Hematopoietic multipotent progenitor cell treated with erythropoietin and hydrocortisone succinate and interleukin-3 and kit ligand, for 4 days (in vitro differentiated cells): Measurements from ENCODE around the gene KRT2.

Experiments used
- DNase-seq: peaks from one replicate; pipeline ENCODE4 v3.0.0-alpha.2; 2015

KRT2 gene

DNA sequence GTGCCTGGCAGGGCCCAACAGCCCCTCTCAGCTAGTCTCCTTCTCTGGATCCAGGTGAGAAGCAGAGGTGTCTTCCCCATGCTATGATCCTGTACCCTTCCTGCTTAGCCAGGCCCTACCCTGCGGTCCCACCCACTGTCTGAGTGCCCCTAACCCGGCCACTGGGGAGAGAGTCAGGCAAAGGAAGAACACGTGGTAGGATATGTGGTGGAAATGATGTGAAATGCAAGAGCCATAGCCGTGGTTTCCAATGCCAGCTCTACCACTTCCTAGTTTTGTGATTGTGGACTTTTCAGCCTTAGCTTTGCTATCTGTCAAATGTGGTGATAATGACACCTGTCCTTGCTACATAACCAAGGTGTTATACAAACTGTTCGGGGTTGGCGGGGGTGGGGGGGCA lies 15.8 kb downstream of the KRT2 start:
- peak; percentile 55 for DNase-seq

DNA sequence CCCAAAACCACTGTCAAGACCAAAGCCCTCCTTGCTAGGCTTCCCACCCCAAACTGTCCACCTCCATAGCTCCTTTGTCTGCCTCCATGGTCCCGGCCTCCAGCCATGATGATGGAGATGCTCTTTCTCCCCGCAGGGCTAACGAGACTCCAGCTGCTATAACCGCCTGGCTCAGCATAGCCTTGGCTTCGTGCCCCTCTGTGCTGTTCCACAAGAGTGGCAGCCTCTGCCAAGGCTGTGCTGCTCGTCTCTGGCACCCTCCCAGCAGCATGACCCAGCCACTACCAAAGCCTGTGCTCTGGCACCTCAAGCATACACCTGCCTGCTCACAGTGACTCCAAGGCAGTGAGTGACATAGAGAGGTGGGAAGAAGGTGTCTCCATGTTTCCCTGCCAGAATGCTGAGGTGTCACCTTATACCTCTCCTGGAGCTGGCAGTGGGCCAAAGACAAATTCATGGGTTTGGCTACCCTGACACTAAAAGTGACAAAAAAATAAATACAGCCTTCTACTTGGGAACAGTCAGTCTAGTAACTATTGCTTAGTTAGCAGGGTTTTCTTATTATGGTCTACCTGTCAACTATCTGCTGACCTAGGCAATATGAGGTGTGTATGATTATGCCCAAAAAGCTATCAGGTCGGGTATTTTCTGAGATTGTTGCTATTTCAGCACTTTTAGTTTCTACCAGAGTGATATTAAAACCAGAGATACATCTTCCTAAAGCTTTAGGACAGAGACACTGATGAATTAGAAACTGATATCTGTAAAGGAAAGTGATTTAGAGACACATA lies 17.6 kb downstream of the KRT2 start:
- no peak for DNase-seq

DNA sequence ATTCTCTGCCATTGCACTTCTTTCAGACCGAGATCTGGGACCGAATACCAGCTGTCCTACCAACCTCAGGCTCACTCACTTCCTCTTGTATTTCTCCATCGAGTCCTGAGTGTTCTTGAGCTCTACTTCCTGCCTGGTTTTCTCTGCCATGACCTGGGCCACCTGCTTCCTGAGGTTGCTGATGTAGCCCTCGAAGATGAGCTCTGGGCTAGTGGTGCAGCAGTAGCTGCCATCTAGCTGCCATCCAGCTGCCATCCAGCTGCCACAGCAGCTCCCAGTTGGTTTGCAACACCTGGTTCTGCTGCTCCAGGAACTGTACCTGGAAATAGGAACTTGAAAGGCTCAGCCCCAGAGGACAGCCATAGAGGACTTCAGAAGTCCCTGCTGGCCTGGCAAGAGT lies 18.6 kb downstream of the KRT2 start:
- DNase-seq: peak; percentile 77

DNA sequence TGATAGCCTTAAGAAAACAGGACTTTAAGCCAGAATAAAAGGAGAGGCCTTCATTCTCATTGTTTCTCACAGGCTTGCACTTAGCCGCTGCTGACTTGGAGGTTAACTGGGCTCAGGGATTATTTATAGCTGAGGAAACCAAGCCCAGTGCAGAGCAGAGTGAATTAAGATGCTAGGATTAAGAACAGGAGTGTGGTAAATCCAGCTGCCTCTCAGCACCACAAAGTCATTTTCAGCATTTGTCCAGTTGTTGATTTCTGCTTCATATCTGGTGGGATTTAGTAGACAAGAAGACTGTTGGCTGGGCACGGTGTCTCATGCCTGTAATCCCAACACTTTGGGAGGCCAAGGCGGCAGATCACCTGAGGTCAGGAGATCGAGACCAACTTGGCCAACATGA lies 19.4 kb downstream of the KRT2 start:
- DNase-seq: no peak

DNA sequence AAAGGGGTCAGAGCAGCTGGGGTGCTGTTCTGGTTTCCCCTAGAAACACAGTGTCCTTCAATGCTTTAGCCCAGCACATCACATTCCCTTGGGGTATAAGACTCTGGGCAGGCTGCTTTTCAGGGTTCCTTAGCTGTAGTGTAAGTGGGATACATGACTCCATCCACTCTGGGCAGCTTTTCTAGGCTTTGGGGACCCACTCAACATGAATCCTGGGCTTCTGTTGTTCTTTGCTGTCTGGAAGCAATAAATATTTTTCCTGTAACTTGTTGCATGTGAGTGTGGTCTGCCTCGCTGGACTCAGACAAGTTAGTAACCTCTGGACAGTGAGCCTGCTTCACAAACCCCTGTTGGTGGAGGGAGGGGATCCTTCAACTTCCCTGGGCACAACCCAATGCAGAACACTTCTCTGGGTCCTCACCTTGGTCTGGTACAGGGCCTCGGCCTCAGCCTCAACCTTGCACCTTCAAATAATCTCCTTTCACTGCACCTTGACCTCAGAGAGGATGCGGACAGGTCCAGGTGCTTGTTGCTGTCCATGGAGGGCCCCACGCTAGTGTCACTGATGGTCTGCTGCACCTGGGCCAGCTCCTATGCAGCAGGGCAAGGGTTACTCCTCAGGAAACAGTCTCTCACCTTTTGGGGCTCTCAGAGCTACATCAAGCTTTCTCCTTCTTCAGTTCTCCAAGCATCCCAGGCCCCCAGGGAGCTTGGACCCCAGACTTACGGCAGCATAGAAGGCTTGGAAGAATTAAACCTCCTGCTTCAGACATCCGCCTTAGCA lies 20.1 kb downstream of the KRT2 start:
- no peak for DNase-seq

DNA sequence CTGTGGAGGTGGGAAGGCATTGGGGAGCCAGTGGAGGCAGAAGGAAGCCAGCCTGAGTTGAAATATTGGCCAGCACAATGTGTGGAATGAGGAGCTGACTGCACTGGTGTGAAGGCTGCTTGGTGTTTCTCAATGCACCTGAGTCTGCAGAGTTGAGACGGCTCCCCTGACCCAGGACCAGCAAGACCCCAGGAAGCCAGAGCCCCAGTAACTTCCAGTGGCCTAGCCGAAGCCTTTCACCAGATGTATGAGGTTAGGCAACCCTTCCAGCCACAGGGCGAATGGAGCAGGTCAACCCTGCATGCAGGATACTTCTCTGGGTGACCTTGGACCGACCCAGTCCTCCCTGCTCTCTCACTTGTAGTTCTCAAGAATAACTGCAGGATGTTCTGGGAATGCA lies 20.7 kb downstream of the KRT2 start:
- no peak for DNase-seq

DNA sequence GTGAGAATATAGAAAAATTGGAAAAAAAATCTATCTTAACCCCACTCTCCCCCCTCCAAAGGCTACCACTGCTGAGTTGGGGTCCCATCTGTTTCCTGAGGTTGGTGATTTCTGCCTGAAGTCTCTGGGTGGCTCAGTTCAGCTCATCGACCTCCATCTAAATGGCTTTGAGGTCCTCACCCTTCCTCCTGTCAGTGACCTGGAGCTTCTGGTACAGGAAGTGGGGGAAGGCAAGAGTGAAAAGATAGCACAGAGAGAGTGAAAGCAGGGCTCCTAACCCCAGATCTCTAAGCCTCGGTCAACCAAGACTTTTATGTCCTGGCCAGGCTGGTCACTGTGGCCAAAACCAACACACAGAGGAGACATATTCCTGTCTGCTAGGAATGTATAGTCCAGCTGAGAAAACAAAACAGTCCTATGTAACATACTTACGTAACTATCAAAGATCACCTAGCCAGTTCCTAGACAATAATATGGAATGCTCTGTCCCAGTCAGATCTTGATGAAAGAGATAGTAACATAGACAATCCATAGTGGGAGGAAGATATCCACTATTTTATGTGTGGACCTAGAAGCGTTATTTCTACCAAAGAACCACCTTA lies 21.3 kb downstream of the KRT2 start:
- peak; percentile 64 for DNase-seq

DNA sequence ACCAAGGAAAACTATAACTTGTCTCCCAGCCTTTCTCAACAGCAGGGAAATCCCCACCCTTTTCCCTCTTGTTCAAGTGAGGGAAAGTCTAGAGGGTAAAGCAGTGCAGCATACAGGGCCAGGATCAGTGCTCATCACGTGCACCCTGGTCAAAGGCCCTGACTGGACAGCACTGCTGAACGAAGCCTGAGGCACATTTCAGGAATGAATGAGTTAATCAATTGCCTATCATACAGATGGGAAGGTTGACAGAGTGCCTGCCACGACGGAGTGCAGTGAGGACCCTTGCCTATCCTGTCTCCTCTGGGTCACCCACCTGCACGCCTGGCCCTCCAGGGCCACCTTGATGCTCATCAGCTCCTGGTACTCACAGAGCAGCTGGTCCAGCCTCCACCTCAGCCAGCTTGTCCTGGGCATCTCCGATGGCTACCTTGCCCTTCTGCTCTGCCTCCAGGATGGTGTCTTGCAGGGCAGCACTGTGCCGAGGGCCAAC lies 22.0 kb downstream of the KRT2 start:
- no peak for DNase-seq

DNA sequence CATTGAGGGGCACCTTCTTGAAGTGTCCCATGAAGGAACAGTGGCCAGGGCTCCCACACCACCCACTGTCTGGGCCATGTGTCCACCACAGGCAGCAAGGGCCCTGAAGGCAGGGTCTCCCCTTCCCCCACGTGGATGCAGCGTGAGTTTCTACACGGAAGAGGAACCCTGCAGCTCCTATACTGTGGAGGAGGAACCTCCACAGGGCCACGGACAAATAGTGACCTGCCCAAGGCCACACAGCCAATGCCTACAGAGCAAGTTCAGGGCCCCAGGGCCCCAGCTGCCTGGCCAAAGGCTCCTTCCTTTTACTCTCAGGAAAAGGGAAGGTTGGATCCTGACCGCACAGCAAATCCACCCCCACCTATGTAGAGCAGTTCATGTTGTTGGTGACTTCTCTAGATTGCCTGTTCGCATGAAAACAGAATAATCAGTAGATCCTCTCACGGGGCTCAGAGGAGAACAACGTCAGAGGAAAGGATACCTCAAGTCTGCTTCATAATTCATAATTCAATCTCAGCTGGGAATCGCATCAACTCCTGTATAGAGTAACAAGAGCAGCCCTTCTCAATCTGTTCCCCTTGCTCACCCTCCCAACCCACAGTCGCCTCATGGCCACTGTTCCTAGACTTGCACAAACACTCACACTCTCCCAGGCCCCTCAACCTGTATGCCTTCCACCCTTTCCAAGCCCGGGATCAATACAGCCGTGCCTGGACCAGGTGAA lies 22.6 kb downstream of the KRT2 start:
- no peak for DNase-seq

DNA sequence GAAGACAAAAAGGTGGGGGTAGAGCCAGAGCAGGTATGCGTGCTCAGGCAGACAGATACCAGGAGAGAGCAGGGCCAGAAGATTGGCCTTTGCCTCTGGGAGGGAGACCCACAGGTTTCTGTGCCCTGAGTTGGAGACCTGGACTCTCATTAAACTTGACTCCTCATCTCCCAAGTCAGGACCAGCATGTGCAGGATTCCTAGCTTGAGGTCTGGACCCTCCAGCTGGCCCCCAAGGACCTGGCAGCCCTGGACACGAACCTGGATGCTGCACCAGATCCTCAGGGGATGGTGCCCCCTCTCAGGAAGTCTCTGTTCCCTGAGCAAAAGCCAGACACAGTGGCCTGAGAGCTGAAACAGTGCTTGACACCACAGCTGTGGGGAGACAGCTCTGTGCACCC lies 23.2 kb downstream of the KRT2 start:
- no peak for DNase-seq

DNA sequence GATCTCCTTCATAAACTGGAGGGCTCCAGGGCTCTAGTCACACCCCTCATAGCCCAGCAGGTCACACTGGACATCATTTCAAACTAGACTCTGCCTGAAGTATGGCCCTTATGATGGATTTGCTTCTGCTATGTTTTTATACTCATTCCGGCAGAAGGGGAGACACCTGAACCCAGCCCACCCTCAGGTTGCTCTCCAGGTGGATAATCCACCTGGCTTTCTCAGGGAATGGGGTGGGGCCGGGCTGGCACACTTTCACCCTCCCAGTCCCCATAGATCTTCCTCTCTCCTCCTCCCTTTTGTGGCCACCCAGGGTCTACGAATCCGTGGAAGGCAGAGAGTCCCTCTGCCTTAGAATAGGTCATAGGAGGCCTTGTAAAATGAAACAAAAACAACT lies 23.9 kb downstream of the KRT2 start:
- DNase-seq: no peak

DNA sequence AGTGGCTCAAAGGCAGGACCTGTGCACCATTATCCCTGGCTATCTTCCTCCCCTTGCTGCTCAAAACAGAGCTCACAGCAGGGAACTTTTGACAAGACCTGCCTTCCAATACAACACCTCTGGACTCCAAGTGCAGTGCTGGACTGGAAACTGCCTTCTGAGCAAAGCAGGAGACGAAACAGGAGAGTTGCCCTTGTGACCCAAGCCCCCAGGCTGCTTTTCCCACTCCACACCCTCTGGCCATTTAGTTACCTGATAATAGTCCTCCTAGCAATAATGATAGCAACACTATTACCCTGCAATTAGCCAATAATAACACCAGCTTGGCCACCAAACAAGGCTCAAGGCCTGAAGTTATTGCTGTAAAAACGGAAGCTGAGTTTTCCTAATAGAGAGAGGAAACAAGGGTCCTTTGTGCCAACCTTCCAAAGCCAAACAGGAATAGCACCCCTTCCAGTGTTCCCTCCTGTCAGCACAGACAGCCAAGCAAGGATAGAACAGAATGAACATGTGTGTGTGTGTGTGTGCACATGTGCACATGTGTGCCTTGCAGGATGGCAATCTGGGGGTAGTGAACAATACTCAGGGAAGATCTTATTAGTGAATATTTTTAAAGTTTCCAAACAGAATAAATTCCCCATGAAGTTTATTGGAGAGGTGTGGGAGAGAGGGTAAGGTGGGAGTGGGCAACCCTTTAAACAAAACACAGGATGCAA lies 24.5 kb downstream of the KRT2 start:
- DNase-seq: no peak

DNA sequence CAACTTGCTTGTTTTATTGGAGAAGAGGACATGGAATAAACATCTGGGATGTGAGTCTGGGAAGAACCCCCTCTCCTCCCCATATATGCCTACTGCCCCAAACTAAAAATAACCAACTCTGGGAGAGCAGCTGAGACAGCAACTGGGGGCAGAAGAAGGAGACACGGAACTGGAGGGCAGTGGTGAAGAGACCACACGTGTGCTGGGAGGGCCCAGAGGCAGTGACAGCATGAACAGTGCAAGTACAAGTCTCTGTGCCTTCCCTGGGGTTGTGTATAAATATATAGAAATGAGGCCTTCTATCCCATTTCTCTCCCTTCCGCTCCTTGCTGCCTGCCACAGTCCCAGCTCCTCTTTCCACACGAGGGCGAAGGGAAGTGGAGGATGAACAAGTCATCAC lies 29.7 kb downstream of the KRT2 start:
- DNase-seq: no peak

DNA sequence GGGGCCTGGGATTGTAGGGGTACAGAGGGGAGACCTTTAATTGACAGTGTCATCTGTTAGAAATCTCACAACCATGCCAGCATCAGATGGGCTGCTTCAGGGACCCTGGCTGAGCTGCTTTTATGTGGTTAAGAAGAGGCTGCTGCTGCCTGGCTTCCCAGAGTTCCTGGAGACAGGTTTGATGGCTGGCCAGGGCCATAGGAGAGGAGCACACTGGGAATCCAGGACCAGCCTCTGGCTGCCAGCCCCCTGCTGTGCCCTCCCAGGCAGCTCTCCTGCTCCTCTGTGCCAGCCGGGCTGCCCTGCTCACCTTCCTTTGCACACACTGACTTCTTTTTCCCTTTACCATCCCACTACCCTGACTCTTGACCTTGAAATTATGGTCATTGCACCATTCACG lies 33.1 kb downstream of the KRT2 start:
- no peak for DNase-seq

DNA sequence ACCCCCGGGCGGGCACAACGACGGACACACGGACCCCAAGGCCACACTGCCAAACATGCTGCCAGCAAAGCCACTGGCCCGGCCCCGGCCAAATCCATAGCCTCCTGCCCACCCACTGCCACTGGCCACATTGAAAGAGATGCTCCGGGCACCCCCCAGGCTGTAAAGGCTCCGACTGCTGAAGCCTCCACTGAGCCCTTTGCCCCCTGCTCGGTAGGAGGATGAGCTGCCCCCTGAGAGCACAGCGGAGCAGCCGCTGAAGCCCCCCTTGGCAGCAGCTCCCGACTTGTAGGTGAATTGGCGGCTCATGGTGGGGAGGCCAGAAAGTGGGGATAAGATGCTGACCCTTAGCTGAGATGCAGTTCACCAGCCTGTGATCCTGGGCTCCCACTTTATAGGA lies 33.8 kb downstream of the KRT2 start, which contains the start of gene KRT73:
TSS of gene KRT73 (minus strand) at position 344 of the 400 bp plus-strand sequence. CDS start at position 309, 35 bp downstream.
- no peak for DNase-seq

DNA sequence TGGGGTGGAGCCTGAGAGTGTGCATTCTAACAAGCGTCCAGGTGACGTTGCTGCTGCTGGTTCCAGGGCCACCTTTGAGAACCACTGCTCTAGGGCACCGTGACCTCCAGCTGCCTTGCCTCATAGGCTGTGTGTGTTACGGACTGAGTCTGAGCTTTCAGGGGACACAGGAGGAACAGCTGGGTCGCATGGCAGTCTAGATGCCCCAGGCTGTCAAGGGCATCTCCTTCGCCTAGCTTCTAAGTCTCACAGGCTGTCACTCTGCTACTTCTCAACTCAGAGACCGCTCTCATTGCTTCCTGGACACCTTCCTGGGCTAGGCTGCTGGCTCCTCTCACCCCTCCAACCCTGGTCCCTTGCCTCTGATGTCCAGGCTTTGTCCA lies 34.6 kb downstream of the KRT2 start:
- no peak for DNase-seq

DNA sequence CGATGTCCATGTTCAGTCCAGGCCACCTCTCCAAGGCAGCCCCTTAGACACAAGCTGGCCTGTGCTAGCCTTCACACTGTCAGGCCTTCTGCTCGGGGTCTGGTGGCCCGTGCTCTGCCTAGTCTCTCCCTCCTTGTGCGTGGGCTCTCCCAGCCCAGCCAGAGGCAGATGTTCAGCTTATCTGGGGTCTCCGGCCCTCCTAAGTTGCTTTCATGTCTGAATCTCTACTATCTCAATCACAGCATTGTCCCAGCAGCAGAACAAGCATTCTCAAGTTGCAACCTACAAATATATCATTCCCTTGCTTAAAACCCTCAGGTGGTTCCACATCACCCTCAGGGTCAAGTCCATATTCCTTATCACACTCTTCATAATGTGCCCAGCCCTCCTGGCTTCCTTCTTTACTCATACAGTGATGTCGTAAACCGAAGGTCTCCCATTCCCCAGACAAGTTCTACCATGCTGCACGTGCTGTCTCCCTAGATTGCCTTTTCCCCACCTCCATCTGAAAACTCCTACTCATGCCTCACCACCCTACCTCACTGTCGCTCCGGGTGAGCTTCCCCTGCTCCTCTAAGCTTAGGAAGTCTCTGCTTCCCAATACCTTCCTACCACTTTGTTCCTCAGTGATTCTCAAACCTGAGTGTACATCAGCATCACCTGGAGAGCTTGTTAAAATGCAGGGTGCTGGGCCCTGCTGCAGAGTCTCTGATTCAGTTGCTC lies 35.2 kb downstream of the KRT2 start:
- DNase-seq: no peak

DNA sequence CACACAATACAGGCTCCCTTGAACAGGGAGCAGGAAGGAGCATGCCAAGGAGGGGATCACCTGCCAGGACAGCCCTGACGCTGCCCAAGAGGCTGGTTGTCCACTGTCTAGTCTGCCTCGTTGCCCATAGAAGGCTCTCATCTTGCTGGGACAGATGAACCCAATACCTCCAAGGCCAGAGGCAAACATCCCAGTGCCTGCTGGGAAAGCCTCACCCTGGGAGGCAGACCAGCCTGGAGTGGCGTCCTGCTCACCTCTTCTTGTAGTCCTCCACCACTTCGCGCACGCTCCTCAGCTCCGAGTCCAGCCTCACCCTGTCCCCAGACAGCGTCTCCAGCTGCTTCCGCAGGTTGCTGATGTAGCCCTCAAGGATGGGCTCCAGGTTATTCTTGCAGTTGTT lies 36.1 kb downstream of the KRT2 start:
- DNase-seq: no peak

DNA sequence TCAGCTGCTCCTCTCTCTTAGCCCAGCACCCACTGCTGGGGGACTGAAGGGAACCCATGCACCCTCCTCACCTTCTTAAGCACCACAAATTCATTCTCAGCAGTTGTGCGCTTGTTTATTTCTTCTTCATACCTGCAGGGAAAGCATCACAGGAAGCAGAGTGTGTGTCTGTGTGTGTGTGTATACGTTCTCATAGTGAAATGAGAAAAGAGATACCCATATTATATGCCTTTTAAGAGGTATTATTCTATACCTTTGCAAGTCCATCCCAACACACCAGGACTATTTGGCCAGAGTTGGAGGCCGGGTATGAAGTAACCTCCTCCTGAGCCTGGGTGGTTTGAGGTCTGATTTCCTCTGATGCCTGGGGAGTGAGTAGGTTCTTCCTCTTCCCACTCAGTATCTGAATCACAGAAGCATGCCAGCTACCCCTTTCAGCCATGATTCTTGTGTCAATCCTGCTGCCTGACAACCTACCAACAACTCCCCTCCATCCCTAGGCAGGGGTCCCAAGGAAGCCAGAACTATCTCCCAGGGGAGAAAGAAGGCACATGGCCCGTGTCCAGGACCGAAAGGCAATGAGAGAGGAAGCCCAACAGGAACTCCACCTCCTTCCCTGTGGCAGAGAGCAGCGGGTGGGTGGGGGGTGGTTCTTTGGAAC lies 36.7 kb downstream of the KRT2 start:
- DNase-seq: peak; percentile 60

DNA sequence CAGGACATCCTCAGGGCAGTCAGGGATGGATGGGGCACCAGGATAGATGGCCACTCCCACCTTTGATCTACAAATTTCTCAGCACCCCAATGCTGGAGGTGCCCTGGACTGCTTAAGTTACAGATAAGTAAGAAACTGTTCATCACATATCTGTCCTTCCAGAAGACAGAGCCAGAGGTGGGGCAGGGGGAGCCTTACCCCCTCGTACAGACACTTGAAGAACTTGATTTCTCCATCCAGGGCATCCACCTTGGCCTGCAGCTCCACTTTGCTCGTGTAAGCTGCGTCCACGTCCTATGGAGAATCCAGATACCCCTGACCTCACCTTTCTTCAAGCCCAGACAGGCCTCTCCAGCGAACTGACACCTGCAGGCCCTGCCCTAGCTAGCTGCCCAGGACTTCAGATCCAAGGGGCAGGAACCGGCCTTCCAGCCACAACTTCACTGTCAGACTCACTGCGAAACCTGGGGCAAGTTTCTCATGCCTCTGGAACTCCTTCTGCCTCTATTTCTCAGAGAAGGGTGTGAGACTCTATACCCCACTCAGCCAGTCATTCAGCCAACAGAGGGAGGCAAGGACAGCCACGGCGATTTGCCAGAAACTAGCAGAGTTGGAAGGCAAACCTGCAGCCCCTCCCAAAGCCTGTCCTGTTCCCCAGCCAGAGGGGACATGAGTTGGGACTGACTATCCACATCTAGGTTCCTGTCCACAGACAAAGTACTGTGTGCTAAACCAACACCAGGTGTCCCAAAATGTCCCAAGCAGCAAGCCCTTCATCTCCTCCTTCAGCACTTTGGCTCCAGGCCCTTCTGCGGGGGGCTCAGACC lies 37.4 kb downstream of the KRT2 start:
- no peak for DNase-seq
